GM12878 (cell line): ENCODE data around the gene STK4. TPM values are rescaled to one million over a fixed set of nuclear protein-coding genes. Genes with fewer than 3 reads are reported as not detected.

Source experiments
- ATAC-seq: fragments of 200-7000 bp; cut with Tn5 transposase; 3 replicates; pipeline ENCODE4 v1.9.1; 2020; ENCODE audit warnings: mild to moderate bottlenecking, moderate library complexity
- BruUV-seq: library from RNA; stranded (reverse); fragments of 400-500 nt; replicated peaks from 2 replicates; lab custom pipeline; 2021; lab: Mats Ljungman, UMichigan
- CTCF ChIA-PET: fragments of 300-600 bp; sonication (Branson Sonifier 250); formaldehyde crosslinking; extraction: SDS; loops from one replicate; lab custom pipeline; 2021; ENCODE audit warnings: inconsistent platforms; lab: Yijun Ruan, JAX
- POLR2A ChIA-PET: fragments of 350-600 bp; formaldehyde crosslinking; extraction: SDS; loops from one replicate; lab custom pipeline; 2021; ENCODE audit warnings: inconsistent platforms; lab: Charles Lee
- RAD21 ChIA-PET: fragments of 300-600 bp; sonication (Branson Sonifier 250); formaldehyde crosslinking; loops from one replicate; lab custom pipeline; 2023; ENCODE audit warnings: antibody characterized with exemption; ENCODE audit not compliant: unreplicated experiment; lab: Charles Lee
- SMC1A ChIA-PET: fragments of 300-600 bp; sonication (Branson Sonifier 250); formaldehyde crosslinking; loops from one replicate; lab custom pipeline; 2023; ENCODE audit not compliant: unreplicated experiment, uncharacterized antibody; lab: Charles Lee
- DNase-seq: peaks from one replicate; pipeline ENCODE4 v3.0.0-alpha.2; 2011; ENCODE audit warnings: low read depth, low spot score
- FAIRE-seq: peaks from 3 replicates; lab custom pipeline; 2011; peaks lifted over from hg19 to GRCh38; lab: Jason Lieb, UNC
- H2AFZ ChIP-seq: 2 replicates; pipeline ENCODE4 v1.6.0; 2011; ENCODE audit warnings: low read depth, low read length, control low read depth; ENCODE audit not compliant: control insufficient read depth
- H3K27ac ChIP-seq: 2 replicates; pipeline ENCODE4 v1.5.1; 2011; ENCODE audit warnings: control low read depth; ENCODE audit not compliant: control insufficient read depth, insufficient read depth
- H3K27me3 ChIP-seq, 2 experiments: replicated peaks in 1 of 2; 2 replicates each; pipeline versions ENCODE4 v1.6.0 to v1.6.1; 2011; ENCODE audit warnings: low read length in 1 of 2; ENCODE audit not compliant: control insufficient read depth in 2 of 2, insufficient read depth in 2 of 2
- H3K36me3 ChIP-seq, 2 experiments: 2 replicates each; pipeline ENCODE4 v1.5.1; 2011; ENCODE audit warnings: low read length in 1 of 2; ENCODE audit not compliant: control insufficient read depth in 2 of 2, insufficient read depth in 2 of 2
- H3K4me1 ChIP-seq: 2 replicates; pipeline ENCODE4 v1.6.1; 2011; ENCODE audit warnings: mild to moderate bottlenecking, low read length, moderate library complexity, mixed read lengths; ENCODE audit not compliant: control insufficient read depth, insufficient read depth
- H3K4me2 ChIP-seq: 2 replicates; pipeline ENCODE4 v1.6.0; 2011; ENCODE audit warnings: control low read depth; ENCODE audit not compliant: control insufficient read depth, insufficient read depth
- H3K4me3 ChIP-seq: fragments of 200-600 bp; sonication (generic); 2 replicates; pipeline ENCODE4 v1.5.1; 2016
- H3K79me2 ChIP-seq: 2 replicates; pipeline ENCODE4 v1.6.0; 2011; ENCODE audit warnings: low read length; ENCODE audit not compliant: control insufficient read depth, insufficient read depth
- H3K9ac ChIP-seq: 2 replicates; pipeline ENCODE4 v1.8.0; 2011; ENCODE audit warnings: low read length, control low read depth, mixed read lengths; ENCODE audit not compliant: control insufficient read depth, insufficient read depth
- H3K9me3 ChIP-seq: replicated peaks from 3 replicates; pipeline ENCODE4 v1.5.1; 2011; ENCODE audit warnings: mild to moderate bottlenecking, low read length; ENCODE audit not compliant: control insufficient read depth, insufficient read depth
- H4K20me1 ChIP-seq: 2 replicates; pipeline ENCODE4 v1.6.0; 2011; ENCODE audit not compliant: control insufficient read depth, insufficient read depth
- BACH1 ChIP-seq: fragments of 450-650 bp; IDR thresholded peaks from 2 replicates; pipeline ENCODE4 v1.6.1; 2017; ENCODE audit warnings: mild to moderate bottlenecking, borderline replicate concordance
- CHD2 ChIP-seq: IDR thresholded peaks from 2 replicates; pipeline ENCODE4 v1.6.1; 2011; ENCODE audit warnings: low read depth, low read length, improper control_type of control experiment, borderline replicate concordance
- DPF2 ChIP-seq: fragments of 450-650 bp; IDR thresholded peaks from 2 replicates; pipeline ENCODE4 v1.6.1; 2017; ENCODE audit warnings: mild to moderate bottlenecking
- EGR1 ChIP-seq, 2 experiments: IDR thresholded peaks; 1 replicate in 1 of 2; 2 replicates in 1 of 2; pipeline ENCODE4 v1.6.1; 2011 to 2012; ENCODE audit warnings: low read depth in 2 of 2, low read length in 2 of 2, borderline replicate concordance in 1 of 2, mild to moderate bottlenecking in 1 of 2, moderate library complexity in 1 of 2
- HDGF ChIP-seq: fragments of 450-650 bp; IDR thresholded peaks from 2 replicates; pipeline ENCODE4 v1.6.1; 2016; ENCODE audit warnings: antibody characterized with exemption
- MEF2A ChIP-seq: IDR thresholded peaks from 2 replicates; pipeline ENCODE4 v1.6.1; 2011; ENCODE audit warnings: low read depth, mild to moderate bottlenecking, low read length, moderate library complexity; ENCODE audit not compliant: insufficient read depth
- POLR2AphosphoS5 ChIP-seq: IDR thresholded peaks from 2 replicates; pipeline ENCODE4 v1.6.1; 2011; ENCODE audit warnings: mild to moderate bottlenecking, low read length, inconsistent platforms
- SREBF2 ChIP-seq: IDR thresholded peaks from 2 replicates; pipeline ENCODE4 v1.6.1; 2012; ENCODE audit warnings: mild to moderate bottlenecking, low read length
- YY1 ChIP-seq: IDR thresholded peaks from 2 replicates; pipeline ENCODE4 v1.6.1; 2011; ENCODE audit warnings: low read depth, mild to moderate bottlenecking, low read length
- WGBS: methylation state at CpG from one replicate; pipeline ENCODE4 v1.1.6; 2016; ENCODE audit warnings: low lambda C conversion rate; ENCODE audit not compliant: insufficient replicate concordance, insufficient coverage; ENCODE audit errors: missing lambda C conversion rate; 5-methylcytosine and 5-hydroxymethylcytosine counted together
- in situ Hi-C: fragments of 300-500 bp; cut with MboI; formaldehyde crosslinking; loops from 9 replicates; pipeline ENCODE4 v1.14.3; 2018; ENCODE audit warnings: mixed read lengths
- intact Hi-C: fragments of 100-400 bp; cut with micrococcal nuclease; formaldehyde crosslinking; loops from one replicate; pipeline ENCODE4 v1.14.2; 2022; ENCODE audit not compliant: unreplicated experiment
- polyA plus RNA-seq, 11 experiments: library from polyadenylated mRNA; depleted of rRNA in 4 of 11; unstranded in 6 of 11; stranded (reverse) in 5 of 11; fragments of >200 nt; fragmentation: Nextera tagmentation in 4 of 11; fragmentation: Illumina TruSeq in 1 of 11; extraction: Ambion mirVana in 4 of 11; extraction: Trizol in 1 of 11; gene quantifications; 1 replicate in 1 of 11; 2 replicates in 10 of 11; pipeline versions ENCODE4 v1.2.1 to v1.2.3, GENCODE V29; 2011 to 2016; ENCODE audit warnings: inconsistent platforms in 2 of 11, missing spikeins in 2 of 11, low read depth in 1 of 11
- total RNA-seq, 4 experiments: library from RNA; depleted of rRNA in 3 of 4; stranded (reverse); fragments of >200 nt in 3 of 4; fragmentation: Illumina TruSeq in 1 of 4; extraction: Trizol in 1 of 4; gene quantifications; 2 replicates each; pipeline versions ENCODE4 v1.2.1 to v1.2.3, GENCODE V29; 2013 to 2021
- TF ChIP-seq, protein P1 (sequence below): fragments of 450-650 bp; IDR thresholded peaks from 2 replicates; pipeline ENCODE4 v1.6.1; 2016; ENCODE audit warnings: mild to moderate bottlenecking, moderate library complexity, borderline replicate concordance
- TF ChIP-seq, protein P2 (sequence below): IDR thresholded peaks from 2 replicates; pipeline ENCODE4 v1.6.1; 2011; ENCODE audit warnings: low read depth, low read length, improper control_type of control experiment, borderline replicate concordance
- TF ChIP-seq, protein P3 (sequence below): fragments of 450-650 bp; formaldehyde crosslinking; IDR thresholded peaks from 2 replicates; pipeline ENCODE4 v1.4.0; 2022; ENCODE audit warnings: mild to moderate bottlenecking, moderate library complexity

STK4 gene
- total and polyA plus RNA-seq, 10 of the 15 experiments (the other 5 are each of a cell fraction or from before 2014, with no cell fraction given): 24.0 to 135 (median 89.7) TPM

DNA sequence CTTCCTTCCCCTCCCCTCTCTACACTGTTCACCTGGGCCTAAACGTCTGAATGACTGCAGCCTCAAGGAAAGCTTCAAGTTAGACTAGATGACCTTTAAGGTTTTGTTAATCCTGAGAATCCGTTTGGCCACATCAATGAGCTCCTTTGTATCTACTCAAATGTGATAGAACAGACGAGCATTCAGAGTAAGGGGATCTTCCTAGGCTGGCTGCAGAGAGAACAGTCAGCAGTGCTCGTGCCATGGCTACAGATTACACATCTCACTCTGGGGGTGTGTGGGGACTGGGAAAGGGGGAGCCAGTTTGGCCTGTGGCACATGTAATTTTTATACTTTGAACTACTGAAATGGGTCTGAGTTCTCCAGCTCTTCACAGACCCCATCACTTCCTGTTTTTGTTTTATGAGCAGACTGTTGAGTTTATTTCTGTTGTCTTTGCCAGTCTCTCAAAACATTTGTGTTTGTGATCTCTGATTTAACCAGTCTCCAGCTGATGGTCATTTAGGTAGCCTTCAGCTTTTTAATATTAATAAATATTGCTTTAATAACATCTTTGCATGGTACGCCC lies 83.7 kb downstream of the STK4 start:
- peak overlapping the region; percentile 45; the same call in 1 of the 2 replicates for H3K4me2 ChIP-seq
- DNase-seq: no peak
- peaks cover 2 to 11% of the 10 kb centered on the region in 2 experiments for H3K36me3 ChIP-seq
- no TSS peak for BruUV-seq
- in situ Hi-C loops (no loop called here), intact Hi-C loops (loop anchor here (5.0 kb wide), 1 partner anchor 242 kb away; no protein-coding TSS in a partner anchor)
- no peaks in the 10 kb centered on the region for H4K20me1 ChIP-seq
- no peaks in the 10 kb centered on the region for H3K27me3 ChIP-seq
- ChIA-PET POLR2A (interaction anchor here (0.6 to 2.0 kb wide), 5 partner anchors 44 to 253 kb away, joined by 3 to 8 read pairs (median 5); no protein-coding TSS in a partner anchor), RAD21 (interaction anchor here (0.6 to 4.3 kb wide), 10 partner anchors 11 to 721 kb away, joined by 3 to 47 read pairs (median 5); partner anchors contain the start of gene TOMM34), SMC1A (interaction anchor here (0.8 to 6.9 kb wide), 22 partner anchors 9 to 721 kb away, joined by 3 to 82 read pairs (median 6); partner anchors contain the start of genes PABPC1L and STK4), CTCF (interaction anchor here (0.7 to 8.5 kb wide), 22 partner anchors 8 to 387 kb away, joined by 3 to 91 read pairs (median 4); partner anchors contain the start of gene SYS1)
- 48% methylated on average over 5 of the region's 5 CpGs for WGBS
- peaks cover 48% of the 10 kb centered on the region for H3K4me1 ChIP-seq
- peaks cover 32% of the 10 kb centered on the region for H3K79me2 ChIP-seq
- peak overlapping the region; percentile 24; the same call in 1 of the 2 replicates for H3K27ac ChIP-seq
- no peaks in the 10 kb centered on the region for H3K9me3 ChIP-seq
- no peak overlapping the region for H2AFZ ChIP-seq
- no peak overlapping the region for H3K9ac ChIP-seq
- FAIRE-seq: no peak
- peak; percentile 30 for ATAC-seq
- H3K4me3 ChIP-seq: no peak overlapping the region
- TF ChIP-seq BACH1 (no peak), CHD2 (no peak), MEF2A (no peak), HDGF (no peak), YY1 (no peak), EGR1 (IDR thresholded peaks at IDR 0.05; ENCODE audit: borderline replicate concordance in 1 of 2, low read depth in 2 of 2, low read length in 2 of 2) (no peak), SREBF2 (no peak), POLR2AphosphoS5 (peak; percentile 34; the same call in 1 of the 2 replicates), DPF2 (0 out of 2 replicates have a peak, but pooled peaks have one; percentile 17)
- TF ChIP-seq, protein P1, sequence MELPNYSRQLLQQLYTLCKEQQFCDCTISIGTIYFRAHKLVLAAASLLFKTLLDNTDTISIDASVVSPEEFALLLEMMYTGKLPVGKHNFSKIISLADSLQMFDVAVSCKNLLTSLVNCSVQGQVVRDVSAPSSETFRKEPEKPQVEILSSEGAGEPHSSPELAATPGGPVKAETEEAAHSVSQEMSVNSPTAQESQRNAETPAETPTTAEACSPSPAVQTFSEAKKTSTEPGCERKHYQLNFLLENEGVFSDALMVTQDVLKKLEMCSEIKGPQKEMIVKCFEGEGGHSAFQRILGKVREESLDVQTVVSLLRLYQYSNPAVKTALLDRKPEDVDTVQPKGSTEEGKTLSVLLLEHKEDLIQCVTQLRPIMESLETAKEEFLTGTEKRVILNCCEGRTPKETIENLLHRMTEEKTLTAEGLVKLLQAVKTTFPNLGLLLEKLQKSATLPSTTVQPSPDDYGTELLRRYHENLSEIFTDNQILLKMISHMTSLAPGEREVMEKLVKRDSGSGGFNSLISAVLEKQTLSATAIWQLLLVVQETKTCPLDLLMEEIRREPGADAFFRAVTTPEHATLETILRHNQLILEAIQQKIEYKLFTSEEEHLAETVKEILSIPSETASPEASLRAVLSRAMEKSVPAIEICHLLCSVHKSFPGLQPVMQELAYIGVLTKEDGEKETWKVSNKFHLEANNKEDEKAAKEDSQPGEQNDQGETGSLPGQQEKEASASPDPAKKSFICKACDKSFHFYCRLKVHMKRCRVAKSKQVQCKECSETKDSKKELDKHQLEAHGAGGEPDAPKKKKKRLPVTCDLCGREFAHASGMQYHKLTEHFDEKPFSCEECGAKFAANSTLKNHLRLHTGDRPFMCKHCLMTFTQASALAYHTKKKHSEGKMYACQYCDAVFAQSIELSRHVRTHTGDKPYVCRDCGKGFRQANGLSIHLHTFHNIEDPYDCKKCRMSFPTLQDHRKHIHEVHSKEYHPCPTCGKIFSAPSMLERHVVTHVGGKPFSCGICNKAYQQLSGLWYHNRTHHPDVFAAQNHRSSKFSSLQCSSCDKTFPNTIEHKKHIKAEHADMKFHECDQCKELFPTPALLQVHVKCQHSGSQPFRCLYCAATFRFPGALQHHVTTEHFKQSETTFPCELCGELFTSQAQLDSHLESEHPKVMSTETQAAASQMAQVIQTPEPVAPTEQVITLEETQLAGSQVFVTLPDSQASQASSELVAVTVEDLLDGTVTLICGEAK: no peak
- TF ChIP-seq, protein P2, sequence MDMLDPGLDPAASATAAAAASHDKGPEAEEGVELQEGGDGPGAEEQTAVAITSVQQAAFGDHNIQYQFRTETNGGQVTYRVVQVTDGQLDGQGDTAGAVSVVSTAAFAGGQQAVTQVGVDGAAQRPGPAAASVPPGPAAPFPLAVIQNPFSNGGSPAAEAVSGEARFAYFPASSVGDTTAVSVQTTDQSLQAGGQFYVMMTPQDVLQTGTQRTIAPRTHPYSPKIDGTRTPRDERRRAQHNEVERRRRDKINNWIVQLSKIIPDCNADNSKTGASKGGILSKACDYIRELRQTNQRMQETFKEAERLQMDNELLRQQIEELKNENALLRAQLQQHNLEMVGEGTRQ: no peak
- TF ChIP-seq, protein P3, sequence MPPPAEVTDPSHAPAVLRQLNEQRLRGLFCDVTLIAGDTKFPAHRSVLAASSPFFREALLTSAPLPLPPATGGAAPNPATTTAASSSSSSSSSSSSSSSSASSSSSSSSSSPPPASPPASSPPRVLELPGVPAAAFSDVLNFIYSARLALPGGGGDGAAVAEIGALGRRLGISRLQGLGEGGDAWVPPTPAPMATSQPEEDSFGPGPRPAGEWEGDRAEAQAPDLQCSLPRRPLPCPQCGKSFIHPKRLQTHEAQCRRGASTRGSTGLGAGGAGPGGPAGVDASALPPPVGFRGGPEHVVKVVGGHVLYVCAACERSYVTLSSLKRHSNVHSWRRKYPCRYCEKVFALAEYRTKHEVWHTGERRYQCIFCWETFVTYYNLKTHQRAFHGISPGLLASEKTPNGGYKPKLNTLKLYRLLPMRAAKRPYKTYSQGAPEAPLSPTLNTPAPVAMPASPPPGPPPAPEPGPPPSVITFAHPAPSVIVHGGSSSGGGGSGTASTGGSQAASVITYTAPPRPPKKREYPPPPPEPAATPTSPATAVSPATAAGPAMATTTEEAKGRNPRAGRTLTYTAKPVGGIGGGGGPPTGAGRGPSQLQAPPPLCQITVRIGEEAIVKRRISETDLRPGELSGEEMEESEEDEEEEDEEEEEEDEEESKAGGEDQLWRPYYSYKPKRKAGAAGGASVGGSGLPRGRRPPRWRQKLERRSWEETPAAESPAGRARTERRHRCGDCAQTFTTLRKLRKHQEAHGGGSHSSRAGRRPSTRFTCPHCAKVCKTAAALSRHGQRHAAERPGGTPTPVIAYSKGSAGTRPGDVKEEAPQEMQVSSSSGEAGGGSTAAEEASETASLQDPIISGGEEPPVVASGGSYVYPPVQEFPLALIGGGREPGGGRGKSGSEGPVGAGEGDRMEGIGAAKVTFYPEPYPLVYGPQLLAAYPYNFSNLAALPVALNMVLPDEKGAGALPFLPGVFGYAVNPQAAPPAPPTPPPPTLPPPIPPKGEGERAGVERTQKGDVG (CRISPR knock-in tag): no peak
